ENCODE results near the gene ASXL1.
A peak's percentile ranks its signal among the peaks of the same experiment; 100 is the strongest.

ASXL1 gene

GRCh38 chr20:32440069-32440757 is 82.1 kb downstream of the ASXL1 start:
- Histone ChIP-seq H3K4me3 (no peak overlapping the region), H3K27ac (no peak overlapping the region)
- no peak for DNase-seq (ENCODE audit: low spot score)
- TF ChIP-seq CTCF (IDR thresholded peaks at IDR 0.05): no peak

GRCh38 chr20:32440758-32441078 is 82.6 kb downstream of the ASXL1 start:
- TF ChIP-seq CTCF (IDR thresholded peaks at IDR 0.05): no peak
- DNase-seq (ENCODE audit: low spot score): no peak
- Histone ChIP-seq H3K4me3 (no peak overlapping the region), H3K27ac (no peak overlapping the region)

GRCh38 chr20:32441638-32442037 is 83.5 kb downstream of the ASXL1 start:
- no peak for DNase-seq (ENCODE audit: low spot score)
- no peak overlapping the region for H3K27ac ChIP-seq
- no peak overlapping the region for H3K4me3 ChIP-seq
- no peak for TF ChIP-seq CTCF (IDR thresholded peaks at IDR 0.05)

- TF ChIP-seq CTCF (IDR thresholded peaks at IDR 0.05): no peak
- DNase-seq (ENCODE audit: low spot score): no peak
- no peak overlapping the region for H3K27ac ChIP-seq
- no peak overlapping the region for H3K4me3 ChIP-seq
These were observed 84.7 kb downstream of the ASXL1 start for GRCh38 chr20:32442630-32443373.

- TF ChIP-seq CTCF (IDR thresholded peaks at IDR 0.05): no peak
- Histone ChIP-seq H3K4me3 (no peak overlapping the region), H3K27ac (no peak overlapping the region)
- DNase-seq (ENCODE audit: low spot score): no peak
These were observed 85.3 kb downstream of the ASXL1 start for GRCh38 chr20:32443386-32443974.

GRCh38 chr20:32444474-32445220 is 86.5 kb downstream of the ASXL1 start:
- Histone ChIP-seq H3K27ac (no peak overlapping the region), H3K4me3 (no peak overlapping the region)
- TF ChIP-seq CTCF (IDR thresholded peaks at IDR 0.05): no peak
- DNase-seq (ENCODE audit: low spot score): peak; percentile 14

Data from coronary artery (tissue), 2 donors.